Measurements from ENCODE around the gene PELI1.

The PELI1 gene

DNA sequence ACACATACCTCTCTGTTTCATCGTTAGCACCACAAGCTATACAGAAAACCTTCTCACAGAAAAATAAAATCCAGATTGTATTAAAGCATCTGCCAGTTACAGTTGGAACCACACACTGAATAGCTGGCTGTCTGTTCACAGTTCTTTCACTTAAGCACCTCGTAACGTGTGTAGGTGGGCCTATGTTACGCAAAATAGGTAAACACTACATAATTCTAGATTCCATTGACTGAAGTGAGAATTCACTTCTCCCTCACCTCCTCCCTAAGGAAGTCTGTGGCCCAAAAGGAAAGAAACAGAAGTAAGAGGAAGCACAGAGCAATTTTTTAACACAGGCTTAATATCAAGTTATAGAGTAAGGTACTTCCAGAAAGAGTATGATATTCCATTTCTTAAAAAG, 24.9 kb downstream of the PELI1 start:
- no peak for DNase-seq (ENCODE audit: low read depth)
- H3K4me3 ChIP-seq (ENCODE audit: low read depth, low read length), result no peak overlapping the region
- TF ChIP-seq, protein P1, sequence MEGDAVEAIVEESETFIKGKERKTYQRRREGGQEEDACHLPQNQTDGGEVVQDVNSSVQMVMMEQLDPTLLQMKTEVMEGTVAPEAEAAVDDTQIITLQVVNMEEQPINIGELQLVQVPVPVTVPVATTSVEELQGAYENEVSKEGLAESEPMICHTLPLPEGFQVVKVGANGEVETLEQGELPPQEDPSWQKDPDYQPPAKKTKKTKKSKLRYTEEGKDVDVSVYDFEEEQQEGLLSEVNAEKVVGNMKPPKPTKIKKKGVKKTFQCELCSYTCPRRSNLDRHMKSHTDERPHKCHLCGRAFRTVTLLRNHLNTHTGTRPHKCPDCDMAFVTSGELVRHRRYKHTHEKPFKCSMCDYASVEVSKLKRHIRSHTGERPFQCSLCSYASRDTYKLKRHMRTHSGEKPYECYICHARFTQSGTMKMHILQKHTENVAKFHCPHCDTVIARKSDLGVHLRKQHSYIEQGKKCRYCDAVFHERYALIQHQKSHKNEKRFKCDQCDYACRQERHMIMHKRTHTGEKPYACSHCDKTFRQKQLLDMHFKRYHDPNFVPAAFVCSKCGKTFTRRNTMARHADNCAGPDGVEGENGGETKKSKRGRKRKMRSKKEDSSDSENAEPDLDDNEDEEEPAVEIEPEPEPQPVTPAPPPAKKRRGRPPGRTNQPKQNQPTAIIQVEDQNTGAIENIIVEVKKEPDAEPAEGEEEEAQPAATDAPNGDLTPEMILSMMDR (conservative IDR thresholded peaks at IDR 0.05; ENCODE audit: low read depth, low read length), result no peak

- DNase-seq (ENCODE audit: low read depth), result no peak
- TF ChIP-seq, protein P1 (conservative IDR thresholded peaks at IDR 0.05; ENCODE audit: low read depth, low read length), result no peak
- no peak overlapping the region for H3K4me3 ChIP-seq (ENCODE audit: low read depth, low read length)
Measured at GRCh38 chr2:64115808-64116598, 28.2 kb downstream of the PELI1 start.

GRCh38 chr2:64114912-64115277, 29.3 kb downstream of the PELI1 start:
- TF ChIP-seq, protein P1 (conservative IDR thresholded peaks at IDR 0.05; ENCODE audit: low read depth, low read length), result no peak
- DNase-seq (ENCODE audit: low read depth), result no peak
- no peak overlapping the region for H3K4me3 ChIP-seq (ENCODE audit: low read depth, low read length)

DNA sequence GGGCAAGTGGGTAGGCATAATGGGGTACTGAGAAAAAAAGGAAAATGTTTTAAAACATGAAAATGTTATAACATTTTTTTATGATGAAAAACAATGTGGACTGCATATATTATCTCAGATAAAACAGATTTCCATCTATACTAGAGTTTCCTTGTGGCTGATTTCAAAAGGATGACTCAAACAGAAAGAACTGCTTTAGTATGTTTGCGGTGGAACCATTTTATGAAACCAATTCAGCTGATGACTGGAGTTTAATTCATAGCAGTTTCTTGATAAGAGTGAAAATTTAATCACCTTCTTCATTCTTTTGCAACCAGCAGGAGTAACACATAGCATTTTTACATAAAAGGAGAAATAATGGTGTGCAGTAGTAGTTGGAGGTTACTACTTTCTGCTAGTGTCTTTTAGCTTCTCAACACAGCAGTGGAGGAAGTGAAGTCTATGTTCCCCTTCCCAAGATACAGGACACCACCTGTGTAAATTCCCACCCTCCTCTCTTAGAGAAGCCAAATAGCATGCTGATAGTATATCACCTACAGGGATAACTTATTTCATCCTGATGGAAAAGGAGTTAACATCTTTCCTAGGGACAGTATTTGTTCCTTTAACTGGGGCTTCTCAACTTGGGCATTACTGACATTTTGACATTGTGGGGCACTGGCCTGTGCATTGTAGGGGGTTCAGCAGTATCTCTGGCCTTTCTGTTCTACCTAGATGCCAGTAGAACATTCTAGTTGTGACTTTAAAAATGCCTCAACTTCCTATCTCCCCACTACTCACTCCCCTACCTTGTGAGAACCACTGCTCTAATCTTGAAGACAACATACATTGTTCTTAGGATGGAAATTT, 29.9 kb downstream of the PELI1 start:
- H3K4me3 ChIP-seq (ENCODE audit: low read depth, low read length), result no peak overlapping the region
- peak; percentile 84 for DNase-seq (ENCODE audit: low read depth)
- TF ChIP-seq, protein P1 (conservative IDR thresholded peaks at IDR 0.05; ENCODE audit: low read depth, low read length), result no peak

DNA sequence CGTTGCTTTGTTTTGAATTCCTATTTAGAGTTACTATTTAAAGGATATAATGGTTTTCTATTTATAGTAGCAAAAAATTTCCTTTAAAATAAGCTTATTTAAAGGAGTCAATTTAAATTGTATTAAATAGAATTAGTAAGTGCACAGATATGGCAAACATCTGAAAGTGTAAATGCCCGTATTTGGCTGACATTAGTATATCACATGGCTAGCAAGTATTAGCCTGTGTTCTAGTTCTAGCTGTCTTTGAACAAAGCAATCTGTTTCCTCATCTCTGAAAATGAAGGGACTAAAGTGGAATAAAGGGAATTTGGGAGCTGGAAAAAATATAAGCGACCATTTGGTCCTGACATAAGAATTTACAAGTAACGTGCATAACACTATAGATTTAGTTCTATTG, 32.2 kb downstream of the PELI1 start:
- H3K4me3 ChIP-seq (ENCODE audit: low read depth, low read length), result no peak overlapping the region
- peak; percentile 38 for DNase-seq (ENCODE audit: low read depth)
- TF ChIP-seq, protein P1 (conservative IDR thresholded peaks at IDR 0.05; ENCODE audit: low read depth, low read length), result no peak

DNA sequence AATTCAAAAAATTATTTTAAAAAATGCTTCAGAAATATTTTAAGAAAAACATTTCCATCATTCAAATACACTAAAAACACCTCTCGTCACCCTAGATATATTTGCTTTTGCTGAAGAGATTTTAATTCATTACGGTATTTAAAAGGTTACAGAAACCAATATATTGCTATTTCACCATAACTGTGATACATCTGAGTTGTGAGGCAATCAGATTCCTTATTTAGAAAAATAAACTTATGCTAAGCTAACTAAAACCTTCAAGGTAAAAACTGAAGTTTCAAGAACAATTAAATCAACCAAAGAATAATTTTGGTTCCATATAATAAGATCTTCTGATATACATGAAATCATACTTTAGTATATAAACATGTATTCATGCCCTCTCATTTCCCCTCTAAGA, 32.8 kb downstream of the PELI1 start:
- no peak overlapping the region for H3K4me3 ChIP-seq (ENCODE audit: low read depth, low read length)
- TF ChIP-seq, protein P1 (conservative IDR thresholded peaks at IDR 0.05; ENCODE audit: low read depth, low read length), result no peak
- DNase-seq (ENCODE audit: low read depth), result peak; percentile 14

Measured in choroid plexus epithelial cell (primary cell).